Activated CD4-positive, alpha-beta T cell treated with anti-CD3 and anti-CD28 coated beads, Interleukin-2, amount 50 U/mL, for 4 hours (primary cell): Measurements from ENCODE around the gene POU2AF2.

Source experiments
- DNase-seq, 2 experiments: peaks; one replicate each; pipeline ENCODE4 v3.0.0-alpha.2; 2020

The POU2AF2 gene

GRCh38 chr11:111334532-111335502, 89.3 kb downstream of the POU2AF2 start:
- DNase-seq, result no peak

GRCh38 chr11:111335549-111335948, 90.0 kb downstream of the POU2AF2 start:
- DNase-seq, result no peak
